Measurements from ENCODE around the gene TMEM243.

- no peak for TF ChIP-seq CTCF (IDR thresholded peaks at IDR 0.05)
- no peak for TF ChIP-seq ZFX (IDR thresholded peaks at IDR 0.05; ENCODE audit: borderline replicate concordance)
Measured at GRCh38 chr7:87147500-87147899, 72.0 kb downstream of the TMEM243 start.
